Neuronal stem cell (in vitro differentiated cells): ENCODE measurements around the gene PDE1C.

Source experiments
- DNase-seq: peaks from one replicate; pipeline ENCODE4 v3.0.0-alpha.2; 2013; ENCODE audit warnings: low spot score
- H2AFZ ChIP-seq: one replicate; pipeline ENCODE4 v1.6.1; 2013; ENCODE audit warnings: mild to moderate bottlenecking, low read length, inconsistent platforms
- H2AK5ac ChIP-seq: 2 replicates; pipeline ENCODE4 v1.6.1; 2013; ENCODE audit warnings: low read depth, mild to moderate bottlenecking, inconsistent platforms, low read length, moderate library complexity, mixed read lengths
- H2BK120ac ChIP-seq: 2 replicates; pipeline ENCODE4 v1.6.1; 2013; ENCODE audit warnings: low read depth, mild to moderate bottlenecking, inconsistent platforms, low read length, moderate library complexity, mixed read lengths
- H2BK12ac ChIP-seq: one replicate; pipeline ENCODE4 v1.6.1; 2013; ENCODE audit warnings: low read length, inconsistent platforms
- H2BK15ac ChIP-seq: 2 replicates; pipeline ENCODE4 v1.6.1; 2013; ENCODE audit warnings: mild to moderate bottlenecking, low read length, inconsistent platforms, mixed read lengths
- H2BK5ac ChIP-seq: one replicate; pipeline ENCODE4 v1.6.1; 2013; ENCODE audit warnings: inconsistent platforms, mild to moderate bottlenecking, low read length, moderate library complexity
- H3K14ac ChIP-seq: one replicate; pipeline ENCODE4 v1.6.1; 2013; ENCODE audit warnings: low read length, inconsistent platforms
- H3K18ac ChIP-seq: 2 replicates; pipeline ENCODE4 v1.6.1; 2013; ENCODE audit warnings: low read length, inconsistent platforms
- H3K23ac ChIP-seq: 2 replicates; pipeline ENCODE4 v1.6.1; 2013; ENCODE audit warnings: low read depth, mild to moderate bottlenecking, mixed read lengths, low read length, inconsistent platforms; ENCODE audit not compliant: poor library complexity
- H3K27ac ChIP-seq: replicated peaks from 3 replicates; pipeline ENCODE4 v1.5.1; 2013; ENCODE audit warnings: low read length, inconsistent platforms
- H3K27me3 ChIP-seq, 3 experiments: 2 replicates each; pipeline ENCODE4 v1.6.1; 2013; ENCODE audit warnings: low read length in 3 of 3, mild to moderate bottlenecking in 2 of 3, inconsistent platforms in 1 of 3, low read depth in 1 of 3, mixed read lengths in 1 of 3, moderate library complexity in 1 of 3; ENCODE audit not compliant: control insufficient read depth in 3 of 3, insufficient read depth in 3 of 3
- H3K36me3 ChIP-seq, 2 donors: replicated peaks in 1 of 2; 2 replicates each; pipeline ENCODE4 v1.6.1; 2013; ENCODE audit warnings: low read length in 2 of 2; ENCODE audit not compliant: control insufficient read depth in 2 of 2, insufficient read depth in 2 of 2
- H3K4ac ChIP-seq: 2 replicates; pipeline ENCODE4 v1.6.1; 2013; ENCODE audit warnings: inconsistent platforms, mild to moderate bottlenecking, low read length, moderate library complexity
- H3K4me1 ChIP-seq, 2 donors: 1 replicate in 1 of 2; 2 replicates in 1 of 2; pipeline ENCODE4 v1.6.1; 2013; ENCODE audit warnings: low read length in 2 of 2, low read depth in 1 of 2; ENCODE audit not compliant: control insufficient read depth in 2 of 2, insufficient read depth in 1 of 2
- H3K4me2 ChIP-seq: one replicate; pipeline ENCODE4 v1.6.1; 2013; ENCODE audit warnings: mild to moderate bottlenecking, low read length, inconsistent platforms; ENCODE audit not compliant: insufficient read depth, poor library complexity, severe bottlenecking
- H3K4me3 ChIP-seq, 2 donors: 2 replicates each; pipeline ENCODE4 v1.5.1; 2013; ENCODE audit warnings: low read length in 2 of 2, mild to moderate bottlenecking in 2 of 2, inconsistent platforms in 1 of 2, moderate library complexity in 1 of 2
- H3K79me1 ChIP-seq: one replicate; pipeline ENCODE4 v1.6.1; 2013; ENCODE audit warnings: low read depth, mild to moderate bottlenecking, inconsistent platforms, low read length, moderate library complexity
- H3K9ac ChIP-seq: one replicate; pipeline ENCODE4 v1.6.1; 2013; ENCODE audit warnings: mild to moderate bottlenecking, low read depth, low read length, inconsistent platforms; ENCODE audit not compliant: poor library complexity
- H3K9me3 ChIP-seq, 2 donors: replicated peaks in 1 of 2; 2 replicates each; pipeline versions ENCODE3 to v1.6.1; 2013; ENCODE audit warnings: low read length in 2 of 2, mild to moderate bottlenecking in 2 of 2, inconsistent platforms in 1 of 2, low read depth in 1 of 2, mixed read lengths in 1 of 2, moderate library complexity in 1 of 2; ENCODE audit not compliant: control insufficient read depth in 2 of 2, insufficient read depth in 1 of 2
- H4K8ac ChIP-seq: one replicate; pipeline ENCODE4 v1.6.1; 2013; ENCODE audit warnings: low read depth, mild to moderate bottlenecking, inconsistent platforms, low read length, moderate library complexity
- H4K91ac ChIP-seq: one replicate; pipeline ENCODE4 v1.6.1; 2013; ENCODE audit warnings: low read length, low read depth, mild to moderate bottlenecking, inconsistent platforms; ENCODE audit not compliant: poor library complexity
- WGBS, 2 donors: extraction: QIAGEN DNeasy Blood & Tissue Kit; methylation state at CpG; one replicate each; pipeline ENCODE4 v1.1.7; 2013; ENCODE audit warnings: missing lambda C conversion rate in 2 of 2, mixed read lengths in 1 of 2; ENCODE audit not compliant: insufficient read length in 2 of 2, insufficient replicate concordance in 1 of 2; ENCODE audit errors: extremely low coverage in 2 of 2; 5-methylcytosine and 5-hydroxymethylcytosine counted together

PDE1C gene

DNA sequence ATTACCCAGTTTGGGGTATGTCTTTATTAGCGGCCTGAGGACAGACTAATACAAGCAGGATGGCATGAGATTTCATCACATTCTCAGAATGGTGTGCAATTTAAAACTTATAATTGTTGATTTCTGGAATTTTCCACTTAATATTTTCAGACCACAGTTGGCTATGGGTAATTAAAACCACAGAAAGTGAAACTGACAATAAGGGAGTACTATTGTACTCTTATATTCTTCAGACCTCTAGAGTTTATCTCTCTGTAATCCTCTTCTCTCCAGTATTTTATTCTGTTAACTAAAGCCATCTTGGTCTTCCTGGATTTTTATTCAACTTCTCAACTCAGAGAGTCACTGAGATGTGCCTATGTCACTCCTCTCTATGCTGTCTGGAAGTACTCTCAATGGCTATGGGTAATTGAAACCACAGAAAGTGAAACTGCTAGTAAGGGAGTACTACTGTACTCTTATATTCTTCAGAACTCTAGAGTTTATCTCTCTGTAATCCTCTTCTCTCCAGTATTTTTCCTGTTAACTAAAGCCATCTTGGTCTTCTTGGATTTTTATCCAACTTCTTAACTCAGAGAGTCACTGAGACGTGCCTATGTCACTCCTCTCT lies 264.9 kb downstream of the PDE1C start:
- no peak overlapping the region for H4K91ac ChIP-seq
- no peaks in the 10 kb centered on the region for H3K36me3 ChIP-seq
- no peak overlapping the region for H2BK15ac ChIP-seq
- no peak overlapping the region for H3K27ac ChIP-seq
- no peak overlapping the region for H3K4me2 ChIP-seq
- H3K18ac ChIP-seq: no peak overlapping the region
- H3K79me1 ChIP-seq: no peaks in the 10 kb centered on the region
- no peaks in the 10 kb centered on the region for H3K27me3 ChIP-seq
- H4K8ac ChIP-seq: no peak overlapping the region
- DNase-seq: no peak
- H2AFZ ChIP-seq: no peak overlapping the region
- no peak overlapping the region for H2BK5ac ChIP-seq
- no peak overlapping the region for H2AK5ac ChIP-seq
- no peak overlapping the region for H3K14ac ChIP-seq
- no peak overlapping the region for H2BK120ac ChIP-seq
- H3K4me3 ChIP-seq: no peak overlapping the region
- no peak overlapping the region for H3K23ac ChIP-seq
- H3K4me1 ChIP-seq: no peaks in the 10 kb centered on the region
- no peak overlapping the region for H3K4ac ChIP-seq
- no CpG with 5 or more reads among the region's 2 CpGs for WGBS, 2 donors
- H3K9me3 ChIP-seq: no peaks in the 10 kb centered on the region
- no peak overlapping the region for H2BK12ac ChIP-seq
- H3K9ac ChIP-seq: no peak overlapping the region

DNA sequence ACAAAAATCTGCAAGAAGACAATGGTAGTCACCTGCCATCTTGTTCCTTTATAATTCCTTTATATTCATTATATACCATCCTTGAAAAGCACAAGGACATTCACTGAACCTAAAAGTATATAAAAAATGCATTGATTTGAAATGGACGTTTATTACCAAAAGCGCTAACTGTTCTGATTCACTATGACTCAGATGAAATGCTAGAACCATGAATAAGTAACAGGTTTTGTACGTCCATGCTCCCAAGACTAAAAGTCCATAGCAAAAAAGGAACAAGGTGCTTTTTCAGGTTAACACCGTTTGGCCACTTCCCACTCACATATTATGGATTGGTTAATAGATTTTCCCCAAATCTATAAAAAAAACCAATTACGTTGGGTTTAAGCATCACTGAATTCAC lies 273.8 kb downstream of the PDE1C start:
- H2AK5ac ChIP-seq: no peak overlapping the region
- no peak overlapping the region for H2AFZ ChIP-seq
- H3K9me3 ChIP-seq: no peaks in the 10 kb centered on the region
- H3K79me1 ChIP-seq: no peaks in the 10 kb centered on the region
- H3K4me1 ChIP-seq: no peaks in the 10 kb centered on the region
- no peaks in the 10 kb centered on the region for H3K36me3 ChIP-seq
- no peak overlapping the region for H2BK15ac ChIP-seq
- H2BK5ac ChIP-seq: no peak overlapping the region
- no peak overlapping the region for H4K91ac ChIP-seq
- H3K27me3 ChIP-seq: no peaks in the 10 kb centered on the region
- H3K23ac ChIP-seq: no peak overlapping the region
- no peak overlapping the region for H2BK12ac ChIP-seq
- no peak overlapping the region for H3K14ac ChIP-seq
- DNase-seq: no peak
- WGBS, 2 donors: no CpG with 5 or more reads among the region's 5 CpGs
- H3K18ac ChIP-seq: no peak overlapping the region
- no peak overlapping the region for H3K9ac ChIP-seq
- H4K8ac ChIP-seq: no peak overlapping the region
- H3K27ac ChIP-seq: no peak overlapping the region
- H2BK120ac ChIP-seq: no peak overlapping the region
- H3K4me2 ChIP-seq: no peak overlapping the region
- H3K4me3 ChIP-seq: no peak overlapping the region
- no peak overlapping the region for H3K4ac ChIP-seq

DNA sequence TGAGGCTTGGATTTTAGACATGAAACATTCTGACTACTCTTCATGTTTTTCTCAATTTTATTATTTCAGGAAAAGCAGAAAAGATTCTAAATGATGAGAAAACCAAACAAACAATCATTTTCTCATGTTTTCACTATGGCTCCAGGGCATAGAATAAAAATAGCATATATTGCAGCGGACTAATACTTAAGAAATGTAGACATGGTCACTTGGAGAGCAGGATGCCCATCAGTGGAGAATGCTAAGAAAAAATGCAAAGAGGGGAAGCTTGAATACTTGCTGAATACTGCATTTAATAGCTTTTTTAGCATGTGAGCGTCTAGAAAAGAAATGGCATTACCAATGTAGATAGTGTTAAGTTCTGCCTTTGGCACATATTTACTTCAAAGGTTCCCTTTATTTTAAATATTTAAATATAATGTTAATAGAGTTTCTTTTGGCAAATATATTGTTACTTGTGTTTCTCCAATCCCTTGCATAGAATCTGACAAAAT lies 275.3 kb downstream of the PDE1C start:
- no CpG with 5 or more reads among the region's 2 CpGs for WGBS, 2 donors
- H3K27ac ChIP-seq: no peak overlapping the region
- DNase-seq: no peak
- H4K8ac ChIP-seq: no peak overlapping the region
- H3K14ac ChIP-seq: no peak overlapping the region
- no peak overlapping the region for H3K23ac ChIP-seq
- H3K79me1 ChIP-seq: no peaks in the 10 kb centered on the region
- no peak overlapping the region for H2BK12ac ChIP-seq
- no peaks in the 10 kb centered on the region for H3K4me1 ChIP-seq
- H3K9me3 ChIP-seq: no peaks in the 10 kb centered on the region
- no peak overlapping the region for H2AFZ ChIP-seq
- H3K18ac ChIP-seq: no peak overlapping the region
- H4K91ac ChIP-seq: no peak overlapping the region
- H2BK5ac ChIP-seq: no peak overlapping the region
- no peak overlapping the region for H2BK120ac ChIP-seq
- no peaks in the 10 kb centered on the region for H3K36me3 ChIP-seq
- H3K4ac ChIP-seq: no peak overlapping the region
- no peak overlapping the region for H2BK15ac ChIP-seq
- no peaks in the 10 kb centered on the region for H3K27me3 ChIP-seq
- H2AK5ac ChIP-seq: no peak overlapping the region
- no peak overlapping the region for H3K9ac ChIP-seq
- H3K4me3 ChIP-seq: no peak overlapping the region
- H3K4me2 ChIP-seq: no peak overlapping the region

DNA sequence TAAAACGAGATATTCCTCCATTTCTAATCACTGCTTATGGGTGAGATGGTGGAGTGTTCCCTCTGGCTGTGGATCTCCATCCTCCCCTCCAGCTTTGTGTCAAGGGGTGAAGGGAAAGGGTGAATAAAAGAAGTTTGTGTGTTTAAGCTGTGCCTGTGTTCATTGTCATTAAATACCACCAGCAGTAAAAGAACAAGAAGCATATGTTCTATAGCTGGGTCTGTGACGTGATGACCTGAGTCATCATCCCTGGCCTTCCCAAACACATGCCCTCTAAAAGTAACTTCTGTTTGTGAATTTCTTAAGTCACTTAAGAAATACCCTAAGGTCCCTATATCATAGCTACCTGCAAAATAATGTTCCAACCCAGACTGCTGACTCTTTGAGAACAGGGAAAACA lies 278.3 kb downstream of the PDE1C start:
- Histone ChIP-seq H3K14ac (no peak overlapping the region), H3K4me2 (no peak overlapping the region), H2AFZ (no peak overlapping the region), H3K27me3 (no peaks in the 10 kb centered on the region), H3K36me3 (no peaks in the 10 kb centered on the region), H3K4me3 (no peak overlapping the region), H3K79me1 (no peaks in the 10 kb centered on the region), H4K91ac (no peak overlapping the region), H2BK12ac (no peak overlapping the region), H3K4ac (no peak overlapping the region), H2AK5ac (no peak overlapping the region), H2BK120ac (no peak overlapping the region), H2BK5ac (no peak overlapping the region), H3K9ac (no peak overlapping the region), H3K4me1 (no peaks in the 10 kb centered on the region), H3K9me3 (no peaks in the 10 kb centered on the region), H3K27ac (no peak overlapping the region), H4K8ac (no peak overlapping the region), H2BK15ac (no peak overlapping the region), H3K18ac (no peak overlapping the region), H3K23ac (no peak overlapping the region)
- no CpG with 5 or more reads among the region's 2 CpGs for WGBS, 2 donors
- no peak for DNase-seq
